ENCODE measurements around the gene USH1C.

The USH1C gene

DNA sequence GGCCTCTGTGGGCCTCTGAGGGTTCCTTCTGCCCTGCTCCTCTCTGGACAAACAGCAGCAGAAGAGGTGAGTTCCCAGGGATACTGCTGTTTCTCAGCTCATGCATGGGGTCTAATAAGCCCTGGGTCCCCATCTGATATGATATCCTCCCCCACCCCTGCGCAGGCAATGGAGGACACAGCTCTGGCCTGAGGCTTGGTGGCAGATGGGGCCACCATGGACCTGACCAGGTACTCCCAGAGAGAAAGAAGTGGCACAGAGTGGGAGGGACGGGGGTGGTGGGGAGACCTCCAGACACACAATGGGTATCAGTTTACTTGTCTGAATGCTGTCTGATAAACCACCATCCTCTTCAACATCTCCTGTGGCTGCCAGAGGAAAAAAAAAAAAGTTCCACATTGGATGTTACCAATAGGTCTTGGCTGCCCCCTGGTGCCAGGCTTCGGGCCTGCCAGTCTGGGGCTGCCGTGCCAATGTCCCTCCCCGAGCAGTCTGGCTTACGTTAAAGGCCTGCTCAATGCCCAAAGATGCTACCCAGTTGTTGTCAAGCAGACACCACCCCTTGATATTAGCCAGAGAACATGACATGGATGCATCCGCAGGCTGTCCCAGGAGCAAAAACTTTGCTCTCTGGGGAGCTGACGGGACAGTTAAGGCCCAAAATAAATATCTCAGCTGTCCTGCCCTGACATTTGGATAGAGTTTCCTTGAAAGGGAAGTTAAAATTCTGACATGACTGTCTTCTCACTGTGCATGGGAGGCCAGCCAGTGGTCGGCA, 39.7 kb downstream of the USH1C start:
- DNase-seq (ENCODE audit: low read depth in 2 of 2) = peak; percentile 71 to 78

GRCh38 chr11:17502630-17503029, 41.6 kb downstream of the USH1C start:
- DNase-seq (ENCODE audit: low read depth in 2 of 2) = no peak

DNA sequence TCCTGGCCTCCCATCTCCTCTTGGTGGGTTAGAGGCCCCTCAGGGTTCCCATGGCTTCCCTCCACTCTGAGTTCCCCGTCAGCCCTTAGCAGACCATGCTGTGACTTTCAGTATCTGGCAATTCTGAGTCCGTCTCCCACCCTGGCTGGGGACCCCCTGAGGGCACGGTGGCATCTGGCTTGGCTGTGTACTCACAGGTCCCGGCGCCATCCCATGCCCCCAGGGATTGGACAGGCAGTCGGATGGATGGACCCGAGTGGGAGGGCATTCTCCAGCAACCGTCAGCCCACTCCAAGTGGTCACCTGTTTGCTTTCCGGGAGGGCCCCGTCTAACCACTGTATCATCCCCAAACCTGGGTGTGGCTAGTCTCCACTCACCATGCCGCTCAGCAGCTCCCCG, 43.5 kb downstream of the USH1C start:
- DNase-seq (ENCODE audit: low read depth in 2 of 2) = no peak

- no peak for DNase-seq (ENCODE audit: low read depth in 2 of 2)
Measured at GRCh38 chr11:17498475-17498874, 45.7 kb downstream of the USH1C start.

- DNase-seq (ENCODE audit: low read depth in 2 of 2) = no peak
Measured at GRCh38 chr11:17498058-17498457, 46.2 kb downstream of the USH1C start.

DNA sequence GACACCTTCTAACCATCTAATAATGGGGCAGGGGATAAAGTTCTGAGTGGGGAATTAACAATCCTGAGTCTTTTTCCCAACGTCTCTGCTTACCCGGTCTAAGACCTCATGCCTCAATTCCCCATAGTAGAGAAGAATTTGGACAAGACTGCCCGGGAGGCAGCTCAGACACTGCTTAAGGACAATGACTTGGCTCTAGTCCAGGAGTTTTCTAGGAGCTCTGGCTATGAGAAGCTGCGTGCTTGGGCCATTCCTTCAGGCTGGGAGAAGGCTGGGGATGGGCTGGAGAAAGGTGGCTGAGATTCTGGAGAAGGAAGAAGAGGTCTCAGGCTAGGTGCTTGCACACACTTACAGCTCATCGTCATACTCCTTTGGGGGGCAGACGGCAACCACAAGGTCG, 47.8 kb downstream of the USH1C start:
- DNase-seq (ENCODE audit: low read depth in 2 of 2) = no peak

DNA sequence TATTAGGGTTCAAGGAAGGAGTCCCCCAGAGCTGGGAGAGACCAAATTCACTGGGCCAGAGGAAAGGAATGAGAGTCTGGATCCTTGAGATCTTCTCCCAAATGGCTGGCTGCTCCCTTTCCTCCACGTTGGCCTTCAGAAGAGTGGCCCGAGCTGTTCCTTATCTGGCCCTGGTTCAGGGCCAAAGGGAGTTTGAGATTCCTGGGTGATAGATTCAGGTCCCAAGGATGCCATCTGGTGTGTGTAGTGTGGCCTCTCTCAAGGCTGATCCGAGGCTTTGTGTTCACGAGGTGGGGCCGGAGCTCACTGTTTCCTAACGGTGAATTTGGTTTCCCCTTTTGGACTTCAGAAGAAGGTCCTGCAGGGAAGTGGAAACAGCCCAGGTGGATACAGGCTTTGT, 50.2 kb downstream of the USH1C start:
- no peak for DNase-seq (ENCODE audit: low read depth in 2 of 2)

- DNase-seq (ENCODE audit: low read depth in 2 of 2) = no peak
Measured at GRCh38 chr11:17490938-17491337, 53.3 kb downstream of the USH1C start.

DNA sequence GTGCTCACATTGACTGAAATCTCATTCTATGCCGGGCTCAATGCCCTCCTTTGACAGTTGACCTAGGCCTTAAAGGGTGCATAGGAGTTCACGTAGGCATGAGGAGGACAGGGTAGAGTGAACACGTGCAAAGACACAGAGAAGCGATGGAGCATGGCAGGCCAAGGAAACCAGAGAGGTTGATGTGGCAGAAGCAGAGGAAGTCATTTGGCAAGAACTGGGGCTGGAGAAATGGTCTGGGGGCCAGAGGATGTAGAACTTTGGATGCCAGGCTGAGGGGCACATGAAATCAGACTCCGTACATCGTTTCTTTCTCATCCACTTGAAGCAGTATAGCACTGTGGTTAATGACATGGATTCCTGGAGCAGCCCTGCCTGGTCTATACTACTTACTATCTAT, 54.0 kb downstream of the USH1C start:
- DNase-seq (ENCODE audit: low read depth in 2 of 2) = no peak

DNA sequence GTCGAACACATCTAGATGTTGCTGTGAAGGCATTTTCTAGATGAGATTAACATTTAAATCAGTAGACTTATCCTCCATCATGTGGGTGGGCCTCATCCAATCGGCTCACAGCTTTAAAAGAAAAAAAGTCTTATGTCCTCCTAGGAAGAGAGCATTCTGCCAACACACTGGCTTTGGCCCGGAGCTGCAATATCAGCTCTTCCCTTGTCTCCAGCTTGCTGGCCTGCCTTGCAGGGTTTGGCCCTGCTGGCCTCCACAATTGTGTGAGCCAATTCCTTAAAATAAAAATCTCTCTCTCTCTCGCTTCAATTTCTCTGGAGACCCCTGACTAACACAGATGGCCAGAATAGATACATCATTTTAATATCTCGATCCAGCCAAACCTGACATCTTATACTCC, 54.5 kb downstream of the USH1C start:
- DNase-seq (ENCODE audit: low read depth in 2 of 2) = no peak

GRCh38 chr11:17488563-17488962, 55.7 kb downstream of the USH1C start:
- DNase-seq (ENCODE audit: low read depth in 2 of 2) = no peak

- no peak for DNase-seq (ENCODE audit: low read depth in 2 of 2)
Measured at GRCh38 chr11:17486646-17487045, 57.6 kb downstream of the USH1C start.

DNA sequence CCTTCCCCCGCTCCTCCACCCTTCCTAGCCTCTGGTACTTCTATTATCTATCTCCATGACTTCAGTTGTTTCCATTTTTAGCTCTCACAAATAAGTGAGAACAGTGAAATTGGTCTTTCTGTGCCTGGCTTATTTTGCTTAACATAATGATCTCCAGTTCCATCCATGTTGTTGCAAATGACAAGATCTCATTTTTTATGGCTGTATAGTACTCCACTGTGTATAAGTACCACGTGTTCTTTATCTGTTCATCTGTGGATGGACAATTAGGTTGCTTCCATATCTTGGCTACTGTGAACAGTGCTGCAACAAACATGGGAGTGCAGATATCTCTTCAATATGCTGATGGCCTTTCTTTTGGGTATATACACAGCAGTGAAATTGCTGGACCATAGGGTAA, 60.7 kb downstream of the USH1C start:
- no peak for DNase-seq (ENCODE audit: low read depth in 2 of 2)

DNA sequence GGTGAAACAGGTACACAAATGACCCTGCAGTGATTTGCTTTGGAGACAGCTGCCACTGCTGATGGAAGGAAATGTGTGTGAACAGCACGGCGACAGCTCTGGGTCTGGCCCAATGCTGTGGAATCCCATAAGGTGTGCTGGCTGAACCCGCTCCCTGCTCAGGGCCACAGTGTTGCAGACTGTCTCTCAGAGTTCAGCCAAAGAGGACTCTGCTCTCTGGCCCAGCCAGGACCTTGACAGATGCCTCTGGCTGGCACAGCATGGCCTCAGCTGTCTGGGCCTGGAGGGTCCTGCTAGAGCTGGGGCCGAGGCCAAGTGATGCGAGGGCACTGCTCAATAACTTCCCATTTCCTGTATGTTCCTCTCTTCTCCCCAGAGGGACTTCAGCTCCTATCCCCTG, 62.3 kb downstream of the USH1C start:
- DNase-seq (ENCODE audit: low read depth in 2 of 2) = no peak

DNA sequence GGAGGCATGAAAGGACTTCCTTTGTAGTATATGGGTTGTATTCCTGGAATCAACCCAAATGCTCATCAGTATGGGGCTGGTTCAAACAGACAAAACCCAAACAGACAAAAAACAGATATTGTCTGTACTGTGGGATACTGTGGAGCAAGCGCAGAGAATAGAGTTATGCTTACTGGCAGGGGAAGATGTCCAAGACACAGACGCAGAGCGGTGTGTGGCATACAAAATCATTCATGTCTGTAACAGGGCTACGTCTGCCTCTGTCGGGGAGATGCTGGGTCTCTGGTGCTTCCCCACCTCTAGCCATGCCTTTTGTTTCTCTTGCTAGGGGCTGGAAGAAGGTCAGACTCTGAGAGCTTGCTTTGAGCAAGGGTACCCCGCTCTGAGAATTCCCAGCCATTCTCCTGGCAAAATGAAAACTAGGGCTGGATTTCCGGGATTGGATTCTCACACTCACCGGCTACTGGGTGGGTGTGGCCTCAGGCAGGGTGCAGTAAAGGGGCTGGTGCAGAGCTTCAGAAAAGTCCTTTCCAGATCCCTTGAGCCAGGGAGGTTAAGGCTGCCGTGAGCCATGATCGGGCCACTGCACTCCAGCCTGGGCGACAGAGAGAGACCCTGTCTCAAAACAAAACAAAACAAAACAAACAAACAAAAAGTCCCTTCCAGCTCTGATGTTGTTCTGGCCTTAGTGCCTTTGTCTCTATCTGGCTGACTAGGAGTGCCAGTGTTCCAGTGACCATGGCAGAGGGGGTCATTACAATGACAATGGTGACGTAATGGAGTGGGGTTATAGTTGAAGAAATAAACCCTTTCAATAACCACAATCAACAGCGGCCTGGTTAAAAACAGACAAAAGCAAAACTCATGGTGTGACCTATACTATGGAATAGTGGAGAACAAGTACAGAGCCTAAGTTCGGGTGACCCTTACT, 64.7 kb downstream of the USH1C start:
- DNase-seq (ENCODE audit: low read depth in 2 of 2) = no peak

GRCh38 chr11:17478070-17478469, 66.1 kb downstream of the USH1C start:
- no peak for DNase-seq (ENCODE audit: low read depth in 2 of 2)

DNA sequence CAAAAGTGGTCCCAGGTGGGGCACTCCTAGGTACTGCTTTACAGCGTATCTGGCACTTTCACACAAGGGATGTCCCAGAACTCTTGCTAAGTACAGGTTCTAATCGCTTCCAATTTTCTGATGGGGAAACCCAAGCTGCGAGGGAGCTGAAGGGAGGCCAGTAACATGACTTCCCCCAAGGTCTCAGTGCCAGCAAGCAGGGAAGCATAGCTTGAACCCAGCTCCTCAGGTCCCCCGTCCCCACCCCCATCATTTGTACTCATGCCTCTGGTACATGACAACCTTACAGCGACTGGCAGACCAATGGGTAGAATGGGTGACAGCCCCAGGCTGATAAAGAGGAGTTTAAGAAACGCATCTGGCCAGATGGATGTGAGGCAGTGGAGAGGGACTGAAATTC, 66.9 kb downstream of the USH1C start:
- DNase-seq (ENCODE audit: low read depth in 2 of 2) = no peak

GRCh38 chr11:17477084-17477333, 67.2 kb downstream of the USH1C start:
- no peak for DNase-seq (ENCODE audit: low read depth in 2 of 2)

DNA sequence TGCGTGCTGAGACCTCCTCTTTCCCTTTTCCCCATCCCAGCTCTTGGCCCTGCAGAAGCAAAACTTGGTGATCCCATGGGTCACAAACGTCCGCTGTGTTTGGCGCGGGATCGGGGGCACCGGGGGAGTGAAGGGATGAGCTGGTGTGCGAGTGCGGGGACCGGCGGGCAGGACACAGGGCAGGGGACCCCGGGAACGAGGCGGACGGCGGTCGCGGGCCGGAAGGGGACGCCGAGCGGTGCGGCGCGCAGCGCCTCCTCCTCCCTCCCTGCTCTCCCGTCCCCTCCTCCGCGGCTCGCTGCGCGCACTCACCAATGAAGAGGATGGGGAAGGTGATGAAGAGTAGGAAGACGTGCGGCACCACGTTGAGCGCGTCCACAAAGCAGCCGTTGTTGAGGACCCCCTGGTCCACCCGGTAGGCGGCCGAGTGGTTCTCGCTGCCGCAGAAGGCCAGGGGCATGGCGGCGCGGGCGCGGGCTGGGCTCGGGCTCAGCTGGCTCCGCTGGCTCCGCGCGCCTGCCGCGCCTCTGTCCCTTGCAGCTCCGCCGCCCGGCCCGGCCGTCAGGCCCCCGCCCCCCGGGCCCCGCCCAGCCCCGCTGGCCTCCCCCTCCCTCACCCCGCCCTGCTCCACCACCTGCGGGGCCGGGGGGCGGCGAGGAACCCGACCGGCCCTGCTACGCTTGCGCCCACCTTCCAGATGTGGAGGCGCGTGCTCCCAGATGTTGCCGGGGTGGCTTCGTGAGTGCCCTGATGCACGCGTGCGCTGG, 67.7 kb downstream of the USH1C start, which contains the start of gene ABCC8:
TSS of gene ABCC8 (minus strand) at position 529 of the 767 bp plus-strand sequence. CDS start at position 460, 69 bp downstream.
- DNase-seq (ENCODE audit: low read depth in 2 of 2) = no peak

- DNase-seq (ENCODE audit: low read depth in 2 of 2) = no peak
Measured at GRCh38 chr11:17475666-17476316, 68.4 kb downstream of the USH1C start.

- no peak for DNase-seq (ENCODE audit: low read depth in 2 of 2)
Measured at GRCh38 chr11:17473071-17473744, 71.0 kb downstream of the USH1C start.

Measured in activated CD4-positive, alpha-beta T cell treated with anti-CD3 and anti-CD28 coated beads for 24 hours (primary cell).